Activated T-helper 17 cell treated with anti-CD3 and anti-CD28 coated beads, Interleukin-2, amount 50 U/mL, for 72 hours (primary cell): ENCODE data around the gene SH3RF3. TPM values are rescaled to one million over a fixed set of nuclear protein-coding genes. Genes with fewer than 3 reads are reported as not detected.

Experiments
- ATAC-seq: fragments of 150-1000 bp; cut with Tn5 transposase; replicated peaks from 2 replicates; pipeline ENCODE4 v1.10.0; 2021; ENCODE audit warnings: mild to moderate bottlenecking, moderate library complexity
- H3K27ac Mint-ChIP-seq: one replicate; pipeline ENCODE4 v1.8.0; 2022; ENCODE audit warnings: mixed read lengths
- H3K27me3 Mint-ChIP-seq: one replicate; pipeline ENCODE4 v1.8.0; 2022; ENCODE audit warnings: mixed read lengths
- H3K36me3 Mint-ChIP-seq: one replicate; pipeline ENCODE4 v1.8.0; 2022; ENCODE audit warnings: low read depth, mild to moderate bottlenecking, mixed read lengths
- H3K4me1 Mint-ChIP-seq: one replicate; pipeline ENCODE4 v1.8.0; 2022; ENCODE audit warnings: mixed read lengths
- H3K4me3 Mint-ChIP-seq: one replicate; pipeline ENCODE4 v1.8.0; 2022; ENCODE audit warnings: mild to moderate bottlenecking, mixed read lengths
- H3K9me3 Mint-ChIP-seq: one replicate; pipeline ENCODE4 v1.8.0; 2022; ENCODE audit warnings: mixed read lengths
- total RNA-seq, 2 donors: library from RNA; stranded (reverse); gene quantifications; one replicate each; pipeline ENCODE4 v1.2.3, GENCODE V29; 2022

The SH3RF3 gene
- total RNA-seq, 2 donors from 2014 or later: 0.05 TPM; not detected in 1

DNA sequence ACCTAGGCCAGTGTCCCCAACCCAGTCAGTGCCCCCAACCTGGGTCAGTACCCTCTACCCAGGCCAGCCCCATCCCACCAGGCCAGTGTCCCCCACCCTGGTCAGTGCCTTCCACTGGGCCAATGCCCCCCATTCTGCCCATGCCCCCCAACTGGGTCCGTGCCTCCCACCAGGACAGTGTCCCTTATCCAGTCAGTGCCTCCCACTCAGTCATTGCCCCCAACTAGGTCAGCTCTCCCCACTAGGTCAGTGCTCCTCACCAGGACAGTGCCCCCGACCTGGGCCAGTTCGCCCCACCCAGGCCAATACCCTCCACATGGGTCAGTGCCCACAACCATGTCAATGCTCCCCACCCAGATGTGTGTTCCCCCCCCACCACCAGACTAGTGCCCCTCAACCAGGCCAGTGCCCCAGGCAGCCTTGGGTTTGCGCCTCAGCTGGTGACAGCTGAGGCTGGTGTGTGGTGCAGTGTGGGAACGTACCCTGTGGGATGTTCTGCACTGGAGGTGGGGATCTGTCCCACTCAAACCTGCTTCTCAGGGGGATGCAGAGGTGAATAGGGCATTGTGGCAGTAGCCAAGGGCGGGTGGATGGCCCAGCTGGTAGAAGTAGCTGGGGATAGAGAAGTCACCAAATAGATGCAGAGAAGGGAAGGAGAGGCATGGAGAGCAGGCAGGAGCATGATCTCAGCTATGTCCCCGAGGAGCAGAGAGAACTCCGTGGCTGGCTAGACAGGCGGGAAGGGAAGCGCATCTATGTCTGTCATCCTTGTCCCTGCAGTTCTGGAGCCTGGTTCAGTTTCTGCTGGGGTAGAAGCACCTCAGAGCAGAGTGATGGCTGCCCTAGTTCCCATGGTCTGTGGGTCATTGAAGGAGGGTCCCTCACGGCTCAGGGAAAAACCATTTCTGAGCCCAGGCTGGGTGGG, 168.8 kb downstream of the SH3RF3 start:
- Mint-ChIP-seq H3K27me3 (peaks cover 3% of the 10 kb centered on the region), H3K36me3 (no peaks in the 10 kb centered on the region), H3K9me3 (no peaks in the 10 kb centered on the region), H3K4me3 (no peak overlapping the region), H3K4me1 (no peaks in the 10 kb centered on the region), H3K27ac (no peak overlapping the region)
- ATAC-seq: no peak

DNA sequence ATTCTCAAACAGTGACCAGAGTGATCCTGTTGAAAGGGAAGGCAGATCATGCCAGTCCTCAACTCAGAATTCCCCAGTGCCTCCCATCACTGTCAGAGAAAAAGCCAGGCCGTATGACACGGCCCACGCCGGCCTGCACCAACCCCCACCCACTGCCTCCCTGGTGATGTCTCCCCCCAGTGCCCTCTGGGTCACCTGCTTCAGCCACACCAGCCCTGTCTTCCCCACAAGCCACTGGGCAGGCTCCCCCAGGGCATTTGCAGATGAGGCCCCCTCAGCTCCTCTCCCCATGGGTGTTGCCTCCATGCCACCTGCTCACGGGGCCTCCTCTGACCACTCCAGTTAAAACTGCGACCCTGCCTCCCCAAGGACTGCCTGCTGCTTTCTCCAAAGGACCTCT, 169.8 kb downstream of the SH3RF3 start:
- no peak overlapping the region for H3K27ac Mint-ChIP-seq
- H3K4me3 Mint-ChIP-seq: no peak overlapping the region
- no peak for ATAC-seq
- H3K9me3 Mint-ChIP-seq: no peaks in the 10 kb centered on the region
- H3K27me3 Mint-ChIP-seq: peaks cover 3% of the 10 kb centered on the region
- H3K36me3 Mint-ChIP-seq: no peaks in the 10 kb centered on the region
- H3K4me1 Mint-ChIP-seq: no peaks in the 10 kb centered on the region

DNA sequence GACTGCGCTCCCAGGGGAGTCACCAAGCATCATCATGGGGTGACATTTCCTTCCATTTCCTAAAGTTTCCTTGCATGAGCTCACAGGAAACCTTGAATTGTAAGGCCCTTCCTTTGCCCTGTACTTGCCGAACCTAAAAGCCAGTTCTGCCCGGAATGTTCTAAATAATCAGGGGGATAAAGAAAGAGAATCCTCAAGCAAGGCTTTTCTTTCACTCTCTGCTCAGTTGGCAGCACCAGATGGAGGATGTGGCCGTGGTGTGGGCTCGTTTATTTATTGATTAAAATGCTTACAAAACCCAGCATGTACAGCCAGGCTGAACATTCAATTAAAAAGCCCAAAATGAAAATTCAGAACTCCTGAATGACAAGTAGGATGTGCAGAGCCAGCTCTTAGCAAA, 170.5 kb downstream of the SH3RF3 start:
- ATAC-seq: no peak
- Mint-ChIP-seq H3K27me3 (peaks cover 3% of the 10 kb centered on the region), H3K36me3 (no peaks in the 10 kb centered on the region), H3K4me1 (no peaks in the 10 kb centered on the region), H3K27ac (no peak overlapping the region), H3K9me3 (no peaks in the 10 kb centered on the region), H3K4me3 (no peak overlapping the region)

DNA sequence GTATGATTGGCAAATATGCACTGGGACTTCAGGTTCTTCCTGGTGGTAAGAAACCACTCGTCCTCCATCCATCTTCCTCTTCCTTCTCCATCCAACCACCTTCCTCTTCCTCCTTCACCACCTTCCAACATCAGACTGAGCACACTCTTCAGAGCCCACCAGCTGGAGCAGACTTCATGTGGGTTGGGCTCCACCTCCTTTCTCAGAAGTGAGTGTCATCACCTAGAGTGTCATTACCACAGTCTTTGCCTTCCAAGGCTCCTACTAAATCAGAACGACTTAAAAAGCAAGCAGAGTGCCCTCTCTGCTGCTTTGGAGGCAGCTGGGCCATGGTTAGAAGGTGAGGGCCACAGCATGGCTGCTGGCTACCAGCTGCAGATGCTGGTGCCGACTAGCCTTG, 171.6 kb downstream of the SH3RF3 start:
- ATAC-seq: no peak
- H3K27ac Mint-ChIP-seq: no peak overlapping the region

DNA sequence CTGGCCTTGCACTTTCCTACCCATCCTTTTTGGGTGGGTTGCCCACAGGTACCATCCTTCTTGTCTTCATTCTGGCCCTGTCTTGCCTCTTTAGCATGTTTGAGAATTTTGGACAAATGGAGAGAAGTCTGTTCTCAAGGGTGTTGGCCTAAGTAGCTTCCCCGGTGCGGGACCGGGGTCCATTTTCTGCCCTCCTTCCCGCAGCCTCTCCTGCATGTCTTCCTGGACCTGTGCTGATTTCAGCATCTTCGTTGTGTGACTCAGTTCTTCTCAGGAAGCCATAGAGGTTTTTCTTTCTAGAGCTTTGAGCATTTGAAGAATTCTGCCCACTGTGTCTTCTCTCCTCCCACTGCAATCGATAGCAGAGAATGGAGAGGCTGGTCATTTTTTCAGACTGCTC, 172.7 kb downstream of the SH3RF3 start:
- no peaks in the 10 kb centered on the region for H3K36me3 Mint-ChIP-seq
- no peak overlapping the region for H3K27ac Mint-ChIP-seq
- no peaks in the 10 kb centered on the region for H3K9me3 Mint-ChIP-seq
- no peak overlapping the region for H3K4me3 Mint-ChIP-seq
- peaks cover 7% of the 10 kb centered on the region for H3K27me3 Mint-ChIP-seq
- no peak for ATAC-seq
- no peaks in the 10 kb centered on the region for H3K4me1 Mint-ChIP-seq

More for the DNA sequence above, 171.6 kb downstream of the SH3RF3 start:
- no peaks in the 10 kb centered on the region for H3K4me1 Mint-ChIP-seq
- H3K27me3 Mint-ChIP-seq: peaks cover 3% of the 10 kb centered on the region
- H3K36me3 Mint-ChIP-seq: no peaks in the 10 kb centered on the region
- no peaks in the 10 kb centered on the region for H3K9me3 Mint-ChIP-seq
- H3K4me3 Mint-ChIP-seq: no peak overlapping the region

DNA sequence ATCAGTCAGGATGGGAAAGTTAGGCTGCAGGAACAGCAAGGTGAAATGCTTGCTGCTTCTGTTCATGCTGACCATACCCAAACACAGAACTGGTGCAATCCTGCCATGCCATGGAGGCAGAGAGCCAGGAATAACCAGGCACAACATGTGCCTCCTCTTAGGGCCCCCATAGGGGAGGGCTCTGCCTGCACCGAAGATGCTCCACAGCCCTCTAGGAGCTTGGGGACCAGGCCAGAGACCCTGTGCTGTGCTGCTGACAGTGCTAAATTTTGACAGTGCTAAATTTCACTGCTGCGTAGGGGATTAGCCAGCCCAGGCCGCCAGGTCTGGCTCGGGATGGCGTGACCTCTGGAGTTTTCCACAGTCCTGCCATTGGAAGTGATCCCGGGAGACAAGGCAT, 173.3 kb downstream of the SH3RF3 start:
- H3K4me1 Mint-ChIP-seq: no peaks in the 10 kb centered on the region
- no peaks in the 10 kb centered on the region for H3K36me3 Mint-ChIP-seq
- no peak for ATAC-seq
- H3K27me3 Mint-ChIP-seq: peaks cover 8% of the 10 kb centered on the region
- no peaks in the 10 kb centered on the region for H3K9me3 Mint-ChIP-seq
- no peak overlapping the region for H3K27ac Mint-ChIP-seq
- H3K4me3 Mint-ChIP-seq: no peak overlapping the region

DNA sequence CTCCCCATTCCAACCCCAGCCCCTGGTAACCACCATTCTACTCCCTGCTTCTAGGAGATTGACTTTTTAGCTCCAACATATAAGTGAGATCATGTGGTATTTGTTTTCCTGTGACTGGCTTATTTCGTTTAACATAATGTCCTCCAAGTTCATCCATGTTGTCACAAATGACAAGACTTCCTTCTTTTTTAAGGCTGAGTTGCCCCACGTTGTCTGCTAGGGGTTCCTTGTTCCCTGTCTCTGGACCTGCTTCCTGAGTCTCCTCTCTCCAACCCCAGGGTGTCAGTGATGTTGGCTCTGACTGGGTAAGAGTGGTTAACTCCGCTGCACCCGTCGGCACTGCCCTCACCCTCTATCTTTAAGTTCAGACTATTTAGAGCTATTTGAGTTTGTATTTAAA, 175.2 kb downstream of the SH3RF3 start:
- no peak overlapping the region for H3K27ac Mint-ChIP-seq
- H3K9me3 Mint-ChIP-seq: no peaks in the 10 kb centered on the region
- H3K36me3 Mint-ChIP-seq: no peaks in the 10 kb centered on the region
- no peak overlapping the region for H3K4me3 Mint-ChIP-seq
- H3K4me1 Mint-ChIP-seq: no peaks in the 10 kb centered on the region
- no peak for ATAC-seq
- peaks cover 8% of the 10 kb centered on the region for H3K27me3 Mint-ChIP-seq

DNA sequence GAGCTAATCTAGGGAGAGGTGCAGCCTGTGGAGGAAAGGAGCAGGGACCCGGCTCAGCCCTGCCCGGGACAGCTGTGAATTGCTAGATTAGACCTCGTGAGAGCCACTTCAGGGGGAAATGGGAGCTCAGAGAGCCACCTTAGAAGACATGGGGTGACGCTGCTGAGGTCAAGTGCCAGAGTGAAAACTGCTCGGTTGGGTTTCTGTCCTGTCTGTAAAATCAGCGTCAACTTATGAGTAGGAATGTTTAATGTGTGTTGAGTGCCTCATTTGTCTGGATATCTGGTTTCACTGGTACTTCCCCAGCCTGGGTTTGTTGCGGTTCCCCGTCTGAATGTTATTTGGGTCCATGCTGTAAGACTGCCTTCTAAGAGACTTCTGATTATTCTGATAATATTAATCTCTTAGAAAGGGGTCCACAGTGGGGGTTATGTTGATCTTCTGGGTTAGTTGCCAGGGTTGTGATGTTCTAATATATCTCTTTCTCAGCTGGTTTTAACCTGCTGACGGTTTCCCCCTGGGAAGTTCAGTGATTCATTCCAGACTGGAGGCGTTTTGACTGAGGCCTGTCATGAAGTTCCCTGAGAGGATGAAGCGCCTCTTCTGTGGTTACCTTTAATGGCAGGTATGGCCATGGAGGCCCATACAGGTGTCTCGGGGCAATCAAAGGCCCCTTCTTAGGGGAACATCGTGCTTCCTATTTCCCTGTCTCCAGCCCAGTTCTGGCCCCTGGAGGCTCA, 175.9 kb downstream of the SH3RF3 start:
- Mint-ChIP-seq H3K36me3 (no peaks in the 10 kb centered on the region), H3K27me3 (peaks cover 5% of the 10 kb centered on the region), H3K4me3 (no peak overlapping the region), H3K9me3 (no peaks in the 10 kb centered on the region), H3K27ac (no peak overlapping the region), H3K4me1 (no peaks in the 10 kb centered on the region)
- ATAC-seq: no peak

DNA sequence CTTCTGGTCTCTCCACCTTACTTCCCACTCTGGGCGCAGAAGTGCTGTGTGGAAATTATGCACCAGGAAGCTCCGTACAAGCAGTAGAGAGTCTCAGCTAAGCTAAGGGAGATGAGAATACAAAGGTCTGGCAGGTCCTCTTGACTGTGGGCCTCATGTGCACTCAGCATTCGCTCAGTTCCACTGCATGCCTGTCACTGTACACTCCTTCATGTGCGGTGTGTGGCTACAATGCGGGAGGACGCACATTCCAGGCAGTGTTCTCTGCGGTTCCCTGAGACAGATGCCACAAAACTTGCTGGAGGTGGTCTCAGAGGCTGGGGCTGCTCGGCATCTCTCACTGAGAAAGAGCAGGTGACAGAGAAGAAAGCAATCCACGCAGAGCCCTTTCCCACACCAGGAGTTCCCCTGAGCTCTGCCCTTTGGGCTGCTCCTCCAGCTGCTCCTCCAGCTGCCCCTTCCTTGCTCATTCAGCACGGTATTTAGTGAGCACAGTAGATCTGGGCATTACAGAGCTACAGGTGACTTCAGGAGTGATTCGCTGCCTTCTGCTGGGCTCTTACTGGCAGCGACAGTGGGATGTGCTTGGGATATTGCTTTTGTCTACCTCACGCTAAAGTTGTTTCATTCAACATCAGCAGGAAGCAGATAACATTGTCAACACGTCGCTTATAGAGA, 176.6 kb downstream of the SH3RF3 start:
- H3K36me3 Mint-ChIP-seq: no peaks in the 10 kb centered on the region
- H3K9me3 Mint-ChIP-seq: no peaks in the 10 kb centered on the region
- H3K27ac Mint-ChIP-seq: no peak overlapping the region
- no peak overlapping the region for H3K4me3 Mint-ChIP-seq
- no peaks in the 10 kb centered on the region for H3K4me1 Mint-ChIP-seq
- ATAC-seq: no peak
- H3K27me3 Mint-ChIP-seq: peaks cover 5% of the 10 kb centered on the region

DNA sequence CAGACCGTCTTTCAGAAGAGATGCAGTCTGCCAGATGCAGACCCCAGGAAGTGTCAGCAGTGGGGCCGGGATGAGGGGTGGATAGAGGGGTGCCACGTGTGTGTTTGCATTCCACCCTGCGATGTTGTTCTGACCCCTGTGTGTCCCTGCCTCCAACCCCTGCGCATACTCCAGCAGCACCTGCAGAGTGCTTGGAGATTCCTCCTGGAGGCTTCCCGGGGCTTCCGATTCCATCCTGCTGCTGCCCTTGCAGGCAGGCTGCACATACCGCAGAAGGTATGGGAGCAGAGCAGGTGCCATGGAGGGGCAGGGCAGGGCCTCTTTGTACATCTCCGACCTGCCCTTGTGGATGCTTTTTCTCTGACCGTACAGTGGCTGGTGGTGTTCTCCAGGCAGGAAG, 177.2 kb downstream of the SH3RF3 start:
- H3K4me1 Mint-ChIP-seq: no peaks in the 10 kb centered on the region
- H3K36me3 Mint-ChIP-seq: no peaks in the 10 kb centered on the region
- H3K27me3 Mint-ChIP-seq: peaks cover 5% of the 10 kb centered on the region
- H3K4me3 Mint-ChIP-seq: no peak overlapping the region
- H3K9me3 Mint-ChIP-seq: no peaks in the 10 kb centered on the region
- H3K27ac Mint-ChIP-seq: no peak overlapping the region
- ATAC-seq: no peak

DNA sequence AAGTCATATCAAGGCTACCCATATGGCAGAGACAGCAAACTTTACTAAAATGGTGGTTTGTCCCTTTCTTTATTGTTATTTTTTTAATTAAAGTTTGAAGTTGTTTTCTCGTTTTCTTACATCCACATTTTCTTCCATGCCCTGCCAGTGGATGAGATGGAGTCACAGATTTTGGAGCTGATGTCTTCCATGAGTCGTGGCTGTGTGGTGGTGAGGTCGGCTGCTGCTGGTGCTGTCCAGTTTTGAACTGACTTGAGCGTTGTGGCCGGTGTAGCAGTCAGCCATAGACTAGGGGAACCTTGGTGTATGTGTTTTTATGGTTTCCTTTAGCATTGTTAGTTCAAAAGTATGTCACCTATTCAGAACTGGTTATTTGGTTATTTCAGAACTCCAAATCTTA, 182.8 kb downstream of the SH3RF3 start:
- ATAC-seq: no peak
- H3K36me3 Mint-ChIP-seq: no peaks in the 10 kb centered on the region
- no peak overlapping the region for H3K27ac Mint-ChIP-seq
- H3K4me3 Mint-ChIP-seq: no peak overlapping the region
- H3K9me3 Mint-ChIP-seq: no peaks in the 10 kb centered on the region
- H3K27me3 Mint-ChIP-seq: peaks cover under 1% of the 10 kb centered on the region
- H3K4me1 Mint-ChIP-seq: no peaks in the 10 kb centered on the region

DNA sequence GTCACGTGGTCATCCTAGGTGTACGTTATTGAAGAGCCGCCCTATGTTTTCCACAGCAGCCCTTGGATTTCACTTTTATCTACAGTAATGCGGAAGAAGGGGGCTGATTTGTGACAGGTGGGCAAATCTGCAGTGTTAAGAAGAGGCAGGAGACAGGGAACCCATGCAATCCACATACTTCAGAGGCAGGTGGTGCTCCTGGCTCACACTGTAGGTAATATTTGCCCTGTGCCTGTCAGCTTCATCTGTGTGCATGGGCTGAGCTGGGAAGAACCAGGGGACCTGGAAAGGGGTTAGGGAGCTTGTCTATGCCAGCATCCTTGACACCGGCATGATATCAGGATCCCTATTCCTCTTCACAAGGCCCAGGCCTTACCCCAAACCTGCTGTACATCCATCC, 183.9 kb downstream of the SH3RF3 start:
- H3K36me3 Mint-ChIP-seq: no peaks in the 10 kb centered on the region
- no peak overlapping the region for H3K4me3 Mint-ChIP-seq
- H3K9me3 Mint-ChIP-seq: no peaks in the 10 kb centered on the region
- no peaks in the 10 kb centered on the region for H3K27me3 Mint-ChIP-seq
- no peak for ATAC-seq
- H3K27ac Mint-ChIP-seq: no peak overlapping the region
- H3K4me1 Mint-ChIP-seq: no peaks in the 10 kb centered on the region

DNA sequence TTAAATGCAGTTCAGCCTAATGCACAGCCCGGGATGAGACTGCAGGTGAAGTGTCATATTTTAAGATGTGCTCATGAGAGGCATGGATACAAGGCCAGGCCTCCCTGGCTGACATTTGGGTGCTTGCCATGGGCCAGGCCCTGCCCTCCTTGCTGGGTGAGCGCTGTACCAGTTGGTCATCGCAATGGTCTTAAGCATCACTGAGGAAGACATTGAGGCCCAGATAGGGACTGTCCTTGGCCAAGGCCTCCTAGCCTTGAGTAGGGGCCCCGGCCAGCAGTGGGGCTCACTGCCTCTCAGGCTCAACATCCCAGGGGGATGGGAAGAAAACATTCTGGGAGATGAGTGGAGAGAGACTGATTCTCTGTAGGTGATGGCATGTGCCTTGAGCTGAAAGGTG, 184.3 kb downstream of the SH3RF3 start:
- no peaks in the 10 kb centered on the region for H3K27me3 Mint-ChIP-seq
- H3K27ac Mint-ChIP-seq: no peak overlapping the region

DNA sequence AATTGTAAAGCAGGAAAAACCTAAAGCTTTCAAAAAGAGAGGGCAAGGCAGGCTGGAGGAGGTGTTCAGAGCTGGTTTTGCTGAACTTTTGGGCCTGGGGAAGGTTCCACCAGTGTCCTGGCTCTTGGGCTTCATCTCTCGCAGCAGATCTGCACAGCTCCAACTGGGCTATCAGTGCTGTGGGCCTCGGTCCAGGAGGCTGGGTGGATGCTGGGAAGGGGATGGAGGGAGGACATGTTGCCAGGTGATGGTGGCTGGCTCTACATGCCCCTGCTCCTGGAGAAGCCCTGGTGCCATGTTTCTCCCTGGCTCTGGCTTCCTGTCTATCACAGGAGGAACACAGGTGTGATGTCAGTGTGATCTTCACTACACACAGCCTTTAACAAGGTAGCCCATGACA, 187.1 kb downstream of the SH3RF3 start:
- H3K27ac Mint-ChIP-seq: no peak overlapping the region
- no peaks in the 10 kb centered on the region for H3K27me3 Mint-ChIP-seq
- H3K4me3 Mint-ChIP-seq: no peak overlapping the region
- no peaks in the 10 kb centered on the region for H3K9me3 Mint-ChIP-seq
- peaks cover 5% of the 10 kb centered on the region for H3K4me1 Mint-ChIP-seq
- no peak for ATAC-seq
- no peaks in the 10 kb centered on the region for H3K36me3 Mint-ChIP-seq

More for the DNA sequence above, 184.3 kb downstream of the SH3RF3 start:
- no peaks in the 10 kb centered on the region for H3K9me3 Mint-ChIP-seq
- ATAC-seq: no peak
- H3K4me3 Mint-ChIP-seq: no peak overlapping the region
- H3K36me3 Mint-ChIP-seq: no peaks in the 10 kb centered on the region
- no peaks in the 10 kb centered on the region for H3K4me1 Mint-ChIP-seq
